Measurements from ENCODE around the gene KRT8. TPM values are rescaled to one million over a fixed set of nuclear protein-coding genes. Genes with fewer than 3 reads are reported as not detected.

The KRT8 gene
- total RNA-seq, 1 donor = 57.0 TPM

GRCh38 chr12:52903285-52903854 lies 1.5 kb downstream of the KRT8 start:
- DNase-seq (ENCODE audit: low read depth) = peak; percentile 88
- TF ChIP-seq, protein P1, sequence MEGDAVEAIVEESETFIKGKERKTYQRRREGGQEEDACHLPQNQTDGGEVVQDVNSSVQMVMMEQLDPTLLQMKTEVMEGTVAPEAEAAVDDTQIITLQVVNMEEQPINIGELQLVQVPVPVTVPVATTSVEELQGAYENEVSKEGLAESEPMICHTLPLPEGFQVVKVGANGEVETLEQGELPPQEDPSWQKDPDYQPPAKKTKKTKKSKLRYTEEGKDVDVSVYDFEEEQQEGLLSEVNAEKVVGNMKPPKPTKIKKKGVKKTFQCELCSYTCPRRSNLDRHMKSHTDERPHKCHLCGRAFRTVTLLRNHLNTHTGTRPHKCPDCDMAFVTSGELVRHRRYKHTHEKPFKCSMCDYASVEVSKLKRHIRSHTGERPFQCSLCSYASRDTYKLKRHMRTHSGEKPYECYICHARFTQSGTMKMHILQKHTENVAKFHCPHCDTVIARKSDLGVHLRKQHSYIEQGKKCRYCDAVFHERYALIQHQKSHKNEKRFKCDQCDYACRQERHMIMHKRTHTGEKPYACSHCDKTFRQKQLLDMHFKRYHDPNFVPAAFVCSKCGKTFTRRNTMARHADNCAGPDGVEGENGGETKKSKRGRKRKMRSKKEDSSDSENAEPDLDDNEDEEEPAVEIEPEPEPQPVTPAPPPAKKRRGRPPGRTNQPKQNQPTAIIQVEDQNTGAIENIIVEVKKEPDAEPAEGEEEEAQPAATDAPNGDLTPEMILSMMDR (IDR thresholded peaks at IDR 0.05; ENCODE audit: insufficient read depth, low read depth, low read length) = no peak
- H3K4me3 ChIP-seq (ENCODE audit: low read depth, low read length) = peak overlapping the region; percentile 59

GRCh38 chr12:52901715-52902541 lies 2.9 kb downstream of the KRT8 start:
- H3K4me3 ChIP-seq (ENCODE audit: low read depth, low read length) = no peak overlapping the region
- no peak for DNase-seq (ENCODE audit: low read depth)
- TF ChIP-seq, protein P1 (IDR thresholded peaks at IDR 0.05; ENCODE audit: insufficient read depth, low read depth, low read length) = no peak

DNA sequence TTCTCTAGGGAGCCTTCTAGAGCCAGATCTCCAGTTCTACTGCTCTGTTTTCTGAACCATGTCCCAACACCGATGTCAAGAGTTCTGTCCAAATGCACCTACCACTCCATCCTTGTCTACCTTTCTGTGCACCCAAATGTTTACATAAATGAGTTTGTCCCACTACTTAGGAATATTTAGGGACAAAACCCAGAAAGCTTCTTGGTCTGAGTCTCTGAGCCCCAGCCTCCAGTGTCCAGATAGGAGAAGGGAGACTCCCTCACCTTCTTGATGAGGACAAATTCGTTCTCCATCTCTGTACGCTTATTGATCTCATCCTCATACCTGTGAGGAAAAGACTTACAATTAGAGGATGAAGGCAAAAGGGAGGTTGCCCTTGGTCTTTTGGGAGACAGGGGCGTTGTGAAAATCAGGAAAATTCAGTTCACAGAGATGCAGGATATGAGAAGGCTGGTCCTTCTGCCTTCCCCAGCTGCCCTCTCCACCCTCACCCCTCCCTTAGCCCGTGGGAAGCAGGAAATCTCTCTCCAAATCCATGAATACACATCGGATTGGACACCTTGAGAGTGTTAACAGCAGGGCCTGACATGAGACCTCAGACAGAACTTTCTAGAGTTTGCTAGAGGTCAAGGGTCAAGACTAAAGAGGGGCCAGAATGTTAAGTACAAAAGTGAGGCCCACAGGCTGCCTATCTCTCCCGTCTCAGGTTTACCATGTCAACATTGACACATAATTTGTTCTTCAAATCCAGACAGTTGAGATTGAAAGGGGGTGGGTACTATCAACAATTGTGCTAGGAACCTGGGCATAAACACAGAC lies 3.8 kb downstream of the KRT8 start:
- TF ChIP-seq, protein P1 (IDR thresholded peaks at IDR 0.05; ENCODE audit: insufficient read depth, low read depth, low read length) = no peak
- no peak for DNase-seq (ENCODE audit: low read depth)
- H3K4me3 ChIP-seq (ENCODE audit: low read depth, low read length) = no peak overlapping the region

DNA sequence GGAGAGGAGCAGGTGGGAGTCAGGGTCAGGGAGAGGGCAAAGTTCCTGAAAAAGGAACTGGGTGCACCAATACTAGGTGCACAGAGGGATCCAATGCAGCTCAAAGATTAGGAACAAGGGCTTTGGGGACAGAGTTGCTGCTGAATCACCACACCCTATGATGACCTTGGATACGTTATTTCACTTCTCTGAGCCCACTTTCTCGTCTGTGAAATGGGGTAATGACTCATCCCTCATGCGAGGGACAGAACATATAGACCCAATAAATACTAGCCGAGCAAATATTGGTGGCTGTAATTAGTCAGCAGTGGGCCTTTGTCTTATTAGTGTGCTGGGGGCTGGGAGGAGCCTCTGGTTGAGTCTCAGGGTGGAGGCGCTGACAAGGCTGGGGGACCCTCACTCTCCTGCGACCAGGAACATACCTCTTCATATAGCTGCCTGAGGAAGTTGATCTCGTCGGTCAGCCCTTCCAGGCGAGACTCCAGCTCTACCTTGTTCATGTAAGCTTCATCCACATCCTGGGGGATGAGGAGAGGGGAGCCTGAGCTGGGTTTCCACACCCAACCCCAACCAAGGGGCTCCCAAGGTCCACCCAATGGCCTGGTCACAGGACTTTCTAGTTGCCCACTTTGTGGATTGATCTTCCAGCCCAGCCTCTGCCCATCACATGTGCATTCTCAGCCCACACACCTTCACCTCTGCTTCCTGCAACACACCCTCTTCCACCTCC lies 4.5 kb downstream of the KRT8 start:
- no peak for DNase-seq (ENCODE audit: low read depth)
- H3K4me3 ChIP-seq (ENCODE audit: low read depth, low read length) = no peak overlapping the region
- TF ChIP-seq, protein P1 (IDR thresholded peaks at IDR 0.05; ENCODE audit: insufficient read depth, low read depth, low read length) = no peak

DNA sequence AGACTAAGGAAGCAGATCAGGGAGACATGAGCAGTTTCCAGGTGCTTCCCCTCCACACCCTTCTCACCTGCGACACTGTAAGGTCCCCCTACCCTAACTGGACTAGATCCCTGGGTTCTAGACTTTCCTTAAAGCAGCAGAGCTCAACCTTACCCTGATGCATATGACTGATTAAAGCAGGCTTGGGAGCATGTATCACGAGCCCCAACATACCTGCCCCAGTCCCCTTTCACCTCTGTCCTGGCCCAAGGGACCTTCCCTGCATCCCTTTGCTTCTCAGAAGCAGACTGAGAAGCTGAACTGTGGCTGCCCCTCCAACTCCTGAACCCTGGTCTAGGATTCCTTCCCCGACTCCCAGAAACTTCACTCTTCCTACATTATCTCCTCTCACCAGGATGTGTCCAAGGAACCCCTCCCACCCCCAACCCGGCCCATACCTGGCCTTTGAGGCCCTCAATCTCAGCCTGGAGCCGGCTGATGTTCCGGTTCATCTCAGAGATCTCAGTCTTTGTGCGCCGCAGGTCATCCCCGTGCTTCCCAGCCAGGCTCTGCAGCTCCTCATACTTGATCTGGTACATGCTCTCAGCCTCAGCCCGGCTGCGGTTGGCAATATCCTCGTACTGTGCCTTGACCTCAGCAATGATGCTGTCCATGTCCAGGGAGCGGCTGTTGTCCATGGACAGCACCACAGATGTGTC lies 5.4 kb downstream of the KRT8 start:
- no peak for DNase-seq (ENCODE audit: low read depth)
- H3K4me3 ChIP-seq (ENCODE audit: low read depth, low read length) = no peak overlapping the region
- TF ChIP-seq, protein P1 (IDR thresholded peaks at IDR 0.05; ENCODE audit: insufficient read depth, low read depth, low read length) = no peak
